Glomerular visceral epithelial cell (primary cell): ENCODE data around the gene PRDX2.
"Not testable (repeated sequence)": the region's sequence is repeated elsewhere in the genome, so short reads cannot be mapped to it uniquely, and the experiment has no call there.

Experiments used
- DNase-seq: peaks from one replicate; pipeline ENCODE4 v3.0.0-alpha.2; 2016; ENCODE audit errors: extremely low spot score

Gene PRDX2

DNA sequence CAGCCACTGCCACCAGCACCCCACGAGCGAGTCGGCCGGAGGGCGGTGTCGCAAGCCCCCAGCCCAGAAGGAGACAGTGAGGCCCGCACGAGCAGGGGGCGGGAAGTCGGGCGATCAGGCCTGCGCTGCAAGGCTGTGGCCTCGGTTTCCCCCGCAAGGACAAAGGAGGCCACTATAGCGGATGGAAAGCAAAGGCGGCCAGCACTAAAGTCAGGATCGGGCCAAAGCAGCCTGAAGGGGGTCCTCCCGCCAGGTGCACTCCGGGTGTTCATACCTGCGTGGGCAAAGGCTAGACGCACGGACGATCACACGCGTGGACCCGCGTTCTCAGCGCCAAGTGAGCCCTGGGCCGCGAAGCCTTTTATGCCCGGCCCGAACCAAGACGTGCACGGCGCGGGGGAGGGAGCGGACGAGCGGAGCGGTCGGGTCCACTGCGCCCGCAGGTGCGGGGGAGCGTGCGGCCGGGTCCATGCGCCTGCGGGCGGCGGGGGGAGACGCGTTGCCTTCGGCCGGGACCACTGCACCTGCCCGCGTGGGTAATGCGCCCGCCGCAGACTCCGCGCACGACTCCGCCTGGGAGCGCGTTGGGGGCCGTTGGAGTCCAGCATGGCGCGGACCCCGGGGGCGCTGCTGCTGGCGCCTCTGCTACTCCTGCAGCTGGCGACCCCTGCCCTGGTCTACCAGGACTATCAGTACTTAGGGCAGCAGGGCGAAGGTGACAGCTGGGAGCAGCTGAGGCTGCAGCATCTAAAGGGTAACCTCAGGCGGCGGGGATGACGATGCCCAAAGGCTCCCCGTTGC, at the start of gene PRDX2, which contains the start of gene THSD8:
TSS of gene PRDX2 (minus strand) at position 335 of the 801 bp plus-strand sequence. CDS start 539 bp downstream, outside the sequence.
TSS of gene THSD8 (plus strand) at position 604 of the 801 bp plus-strand sequence. CDS start at position 607, 3 bp downstream.
- peak; percentile 76 for DNase-seq

- peak; percentile 84 for DNase-seq
These were observed 45.8 kb upstream of the PRDX2 start for GRCh38 chr19:12847159-12848139.

DNA sequence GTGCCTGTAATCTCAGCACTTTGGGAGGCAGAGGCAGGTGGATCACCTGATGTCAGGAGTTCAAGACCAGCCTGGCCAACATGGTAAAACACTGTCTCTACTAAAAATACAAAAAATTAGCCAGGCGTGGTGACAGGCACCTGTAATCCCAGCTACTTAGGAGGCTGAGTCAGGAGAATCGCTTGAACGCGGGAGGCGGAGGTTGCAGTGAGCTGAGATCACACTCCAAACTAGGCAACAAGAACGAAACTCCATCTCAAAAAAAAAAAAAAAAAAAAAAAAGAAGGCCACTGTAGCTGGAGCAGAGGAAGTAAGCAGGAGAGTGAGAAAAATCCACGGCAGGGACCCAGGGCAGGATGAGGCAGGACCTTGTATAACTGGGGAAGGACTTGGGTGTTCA, 45.0 kb upstream of the PRDX2 start:
- DNase-seq: not testable (repeated sequence)

- no peak for DNase-seq
These were observed 42.6 kb upstream of the PRDX2 start for GRCh38 chr19:12843999-12844732.

GRCh38 chr19:12843328-12843727, 41.7 kb upstream of the PRDX2 start:
- DNase-seq: no peak

DNA sequence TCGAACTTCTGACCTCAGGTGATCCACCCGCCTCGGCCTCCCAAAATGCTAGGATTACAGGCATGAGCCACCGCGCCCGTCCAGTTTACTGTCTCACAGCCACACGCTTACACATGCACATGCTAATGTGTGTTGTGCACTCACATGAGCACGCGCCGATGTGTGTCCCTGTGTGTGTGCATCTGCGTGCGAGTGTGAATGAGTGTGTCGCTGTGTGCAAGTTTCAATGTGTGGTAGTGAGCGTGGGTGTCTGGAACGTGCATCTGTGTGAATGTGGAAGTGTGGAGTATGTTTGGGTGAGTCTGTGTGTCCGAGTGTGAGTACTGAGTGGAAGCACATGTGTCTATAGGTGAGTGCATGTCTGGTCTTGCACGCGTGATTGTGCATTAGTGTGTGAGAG, 40.9 kb upstream of the PRDX2 start:
- DNase-seq: no peak

DNA sequence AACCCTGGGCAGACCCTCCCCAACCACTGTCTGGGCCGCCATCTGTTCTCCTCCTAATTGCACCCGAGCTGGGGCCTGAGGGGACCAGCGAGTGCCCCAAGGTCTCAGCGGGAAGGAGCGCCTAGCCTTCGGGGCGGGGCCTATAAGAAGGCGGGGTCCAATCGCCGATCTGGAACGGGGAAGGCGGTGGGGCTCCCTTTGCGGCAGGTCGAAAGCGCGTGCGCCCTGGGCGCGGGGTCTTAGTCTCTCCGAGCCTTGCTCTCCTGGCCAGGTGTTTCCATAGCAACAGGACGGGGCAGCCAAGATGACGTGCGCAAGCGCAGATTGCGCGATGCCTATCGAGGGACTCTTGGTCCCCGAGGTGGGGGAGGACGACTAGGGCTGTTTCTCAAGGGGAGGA, 39.5 kb upstream of the PRDX2 start:
- DNase-seq: no peak

GRCh38 chr19:12840091-12841079, 38.8 kb upstream of the PRDX2 start:
- peak; percentile 74 for DNase-seq

DNA sequence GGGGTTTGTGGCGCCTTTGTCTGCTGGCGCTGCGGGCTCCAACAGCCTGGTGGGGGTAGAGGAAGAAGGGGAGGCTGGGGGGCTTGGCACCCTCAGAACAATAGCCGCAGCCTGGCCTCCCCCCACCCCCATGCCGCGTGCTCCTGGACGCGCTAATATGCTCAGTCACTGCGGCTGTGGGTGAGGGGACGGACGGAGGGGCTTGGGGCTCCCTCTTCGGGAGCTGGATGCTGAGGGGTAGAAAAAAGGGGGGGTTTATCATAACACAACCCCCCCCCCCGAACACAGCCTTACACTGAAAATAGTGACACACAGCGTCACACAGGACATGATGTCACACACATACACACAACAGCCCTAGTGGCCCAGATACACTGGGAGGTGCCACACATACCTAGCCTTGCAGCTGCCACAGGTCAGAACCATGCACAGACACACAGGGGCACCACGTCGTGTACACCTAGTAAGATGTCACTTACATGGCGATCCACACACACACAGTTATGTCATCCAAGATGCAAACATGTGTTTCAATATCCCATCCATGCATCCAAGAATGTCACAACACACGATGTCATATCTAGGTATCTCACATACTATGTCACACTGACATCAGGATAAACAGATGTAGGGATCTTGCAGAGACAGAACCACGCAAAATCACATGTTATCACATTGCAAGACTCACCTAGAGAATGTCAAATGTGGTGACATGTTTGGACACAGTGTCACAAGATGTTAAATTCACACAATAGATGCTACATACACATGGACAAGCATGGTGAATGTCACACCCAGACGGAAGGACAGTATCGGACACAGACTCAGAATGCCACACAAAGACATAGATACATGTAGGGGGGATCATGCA, 37.5 kb upstream of the PRDX2 start:
- DNase-seq: no peak

DNA sequence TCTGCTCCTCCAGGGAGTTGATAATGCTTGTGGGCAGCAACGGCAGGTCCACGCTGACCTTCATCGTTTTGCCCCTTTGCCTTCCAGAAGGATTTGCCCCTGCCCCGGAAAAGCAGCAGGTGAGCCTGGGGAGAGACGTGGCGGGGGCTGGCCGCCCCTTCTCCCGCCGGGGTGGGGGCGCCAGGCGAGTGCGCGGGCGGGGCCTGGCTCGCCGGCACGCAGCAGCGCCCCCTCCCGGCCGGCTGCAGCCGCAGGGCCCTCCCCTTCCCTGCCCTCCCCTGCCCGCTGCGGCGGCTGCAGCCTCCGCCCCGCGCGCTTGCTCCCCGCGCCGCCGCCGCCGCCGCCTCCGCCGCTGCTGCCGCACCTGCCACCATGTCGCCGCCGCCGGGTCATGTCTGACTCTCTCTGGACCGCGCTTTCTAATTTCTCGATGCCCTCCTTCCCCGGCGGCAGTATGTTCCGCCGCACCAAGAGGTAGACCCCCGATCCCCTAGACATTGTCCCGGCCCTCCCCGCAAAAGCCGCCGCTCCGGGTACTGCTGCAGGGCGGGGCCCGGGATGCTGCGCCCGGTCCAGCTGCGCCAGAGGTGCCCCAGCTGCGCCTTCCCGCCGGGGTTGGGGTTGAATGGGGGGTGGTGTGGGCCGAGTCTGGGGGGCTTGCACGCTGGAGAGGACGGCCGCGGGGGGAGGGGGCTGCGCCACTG, 36.7 kb upstream of the PRDX2 start, which contains the start of gene MAST1:
TSS of gene MAST1 (plus strand) at position 334 of the 704 bp plus-strand sequence. CDS start at position 392, 58 bp downstream.
- peak; percentile 45 for DNase-seq

GRCh38 chr19:12837225-12837624, 35.6 kb upstream of the PRDX2 start:
- DNase-seq: no peak

DNA sequence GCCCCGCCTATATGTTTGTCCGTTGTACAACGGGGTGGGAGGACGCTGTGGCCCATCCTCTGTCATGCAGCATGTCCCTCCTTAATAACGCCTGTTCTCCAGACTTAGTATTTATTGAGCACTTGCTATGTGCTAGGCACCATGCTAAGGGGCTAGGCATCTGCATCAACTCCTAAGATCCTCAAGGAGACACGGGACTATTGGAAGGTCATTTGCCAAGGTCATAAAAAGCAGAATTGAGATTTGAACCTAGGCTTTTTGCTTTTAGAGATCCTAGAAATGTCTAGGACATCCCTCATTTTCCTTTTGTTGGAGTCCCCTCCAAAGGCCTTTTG, 34.9 kb upstream of the PRDX2 start:
- no peak for DNase-seq

DNA sequence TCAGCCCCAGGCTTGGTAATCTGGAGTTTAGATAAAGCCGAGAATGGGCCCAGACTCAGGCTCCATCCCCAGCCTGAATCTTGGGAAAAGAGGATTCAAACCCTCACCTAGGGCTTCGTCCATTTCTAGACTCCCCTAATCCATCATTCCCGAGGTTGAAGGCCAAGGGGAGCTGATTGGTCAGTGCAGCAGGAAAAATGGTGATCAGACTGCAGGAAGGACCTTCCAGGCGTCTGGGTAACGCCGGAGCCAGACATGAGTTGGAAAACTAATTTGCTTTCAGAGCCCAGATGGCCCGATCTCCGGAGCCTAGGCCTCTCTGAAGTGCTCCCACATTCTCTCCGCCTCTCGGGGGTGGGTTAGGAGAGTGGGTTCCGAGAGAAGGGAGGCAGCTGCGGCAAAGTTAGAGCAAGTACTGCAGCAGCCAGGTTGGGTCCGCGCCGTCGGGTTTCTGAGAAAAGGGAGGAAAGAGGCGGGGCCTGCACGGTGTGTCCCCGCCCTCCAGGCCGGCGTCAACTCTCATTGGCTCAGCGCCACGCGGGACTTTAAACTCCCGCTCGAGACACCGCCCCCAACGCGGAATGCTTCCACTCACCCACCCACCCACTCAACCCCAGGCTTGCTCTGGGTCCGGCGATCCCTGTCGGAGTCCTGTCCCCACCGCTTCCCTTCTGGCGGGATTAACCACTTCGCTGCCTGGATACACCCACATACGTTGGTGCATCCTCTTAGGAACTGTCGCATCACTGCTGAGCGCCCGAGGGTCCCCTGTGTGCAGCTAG, 33.6 kb upstream of the PRDX2 start:
- DNase-seq: no peak

- DNase-seq: peak; percentile 28
These were observed 33.0 kb upstream of the PRDX2 start, which contains the start of gene RTBDN for GRCh38 chr19:12834566-12834943. Gene RTBDN, minus strand, starts transcription at chr19:12834579. Its CDS starts 4,600 bp downstream, at chr19:12829979.

DNA sequence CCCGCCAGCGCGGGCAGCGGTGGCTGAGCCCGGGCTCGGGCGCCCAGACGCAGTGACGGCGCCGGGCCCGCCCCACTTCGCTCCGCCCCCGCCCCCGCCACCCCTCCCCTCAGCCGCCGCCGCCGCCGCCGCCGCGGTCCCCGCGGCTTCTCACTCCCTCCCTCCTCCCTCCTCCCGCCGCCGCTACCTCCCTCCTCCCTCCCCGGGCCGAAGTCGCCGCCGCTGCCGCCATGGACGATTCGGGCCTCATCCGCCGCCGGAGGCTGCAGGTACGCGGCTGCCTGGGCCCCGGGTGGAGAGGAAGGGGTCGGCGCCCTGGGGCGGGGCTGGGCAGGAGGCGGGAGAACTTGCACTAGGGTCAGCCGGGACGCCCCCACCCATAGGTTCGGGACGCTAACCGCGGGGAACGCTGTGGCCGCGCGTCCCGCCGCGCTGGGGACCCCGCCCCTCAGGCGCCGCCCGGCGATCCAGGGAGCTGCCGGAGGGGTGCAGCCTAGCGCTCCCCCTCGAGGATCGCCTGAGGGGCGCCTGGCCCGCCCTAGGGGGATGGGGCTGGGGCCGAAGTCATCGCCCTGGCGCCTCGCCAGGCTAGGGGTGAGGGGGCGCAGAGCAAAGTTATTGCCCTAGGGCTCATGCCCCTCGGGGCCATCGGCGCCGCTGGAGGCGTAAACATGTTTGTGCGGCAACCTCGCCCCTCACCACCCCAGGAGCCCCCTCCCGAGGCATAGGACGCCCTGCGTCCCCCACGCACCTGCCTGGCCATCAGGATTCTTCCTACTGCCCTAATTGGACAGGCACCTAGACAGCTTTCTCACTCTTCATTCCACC, 32.4 kb upstream of the PRDX2 start:
- DNase-seq: peak; percentile 44

DNA sequence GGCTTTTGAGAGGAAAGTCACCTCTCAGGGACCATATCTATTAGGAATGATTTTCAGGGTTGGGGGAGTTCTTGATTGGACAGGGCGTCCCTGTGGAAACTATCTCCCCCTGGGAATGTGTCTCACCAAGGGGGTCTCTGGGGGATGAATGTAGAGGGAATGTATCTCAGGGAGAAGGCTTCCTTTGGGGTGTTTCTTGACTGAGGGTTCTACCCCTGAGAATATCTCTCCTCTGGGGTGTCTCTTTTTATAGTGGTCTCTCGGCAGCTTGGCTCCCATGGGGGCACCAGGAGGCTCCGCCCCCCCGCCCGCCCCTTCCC, 31.8 kb upstream of the PRDX2 start:
- DNase-seq: no peak

GRCh38 chr19:12828494-12828893, 26.9 kb upstream of the PRDX2 start:
- no peak for DNase-seq
